ENCODE results near the gene FOXJ1.

Gene FOXJ1

DNA sequence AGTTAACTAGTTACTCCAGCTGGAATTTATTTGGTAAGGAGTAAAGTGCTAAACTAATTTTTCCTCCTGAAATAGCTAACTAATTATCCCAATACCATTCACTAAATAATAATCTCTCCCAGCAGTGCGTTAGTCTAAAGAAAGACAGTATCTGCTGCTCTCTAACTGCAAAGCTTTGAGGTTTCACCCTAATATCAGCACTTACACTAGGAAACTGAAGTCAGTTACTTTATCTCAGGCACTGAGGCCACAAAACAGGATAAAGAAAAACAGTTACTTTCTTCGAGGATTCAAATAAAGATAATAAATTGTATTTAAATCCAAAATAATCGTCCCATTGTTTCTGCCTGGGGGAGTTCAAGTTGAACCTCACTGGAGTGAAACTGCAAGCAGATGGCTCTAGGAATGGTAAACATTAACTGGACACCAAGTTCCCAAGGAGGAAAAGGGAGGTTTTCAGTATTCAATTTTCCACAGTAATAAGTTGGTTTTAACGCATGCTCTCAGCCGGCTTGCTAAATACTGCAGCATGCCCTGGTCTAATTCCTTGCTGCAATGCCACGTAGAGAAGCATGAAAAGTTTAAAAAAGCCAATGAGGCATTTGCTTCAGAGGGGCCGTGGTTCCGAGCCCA, 20.0 kb upstream of the FOXJ1 start:
- DNase-seq (ENCODE audit: low read depth): no peak
- TF ChIP-seq, protein P1, sequence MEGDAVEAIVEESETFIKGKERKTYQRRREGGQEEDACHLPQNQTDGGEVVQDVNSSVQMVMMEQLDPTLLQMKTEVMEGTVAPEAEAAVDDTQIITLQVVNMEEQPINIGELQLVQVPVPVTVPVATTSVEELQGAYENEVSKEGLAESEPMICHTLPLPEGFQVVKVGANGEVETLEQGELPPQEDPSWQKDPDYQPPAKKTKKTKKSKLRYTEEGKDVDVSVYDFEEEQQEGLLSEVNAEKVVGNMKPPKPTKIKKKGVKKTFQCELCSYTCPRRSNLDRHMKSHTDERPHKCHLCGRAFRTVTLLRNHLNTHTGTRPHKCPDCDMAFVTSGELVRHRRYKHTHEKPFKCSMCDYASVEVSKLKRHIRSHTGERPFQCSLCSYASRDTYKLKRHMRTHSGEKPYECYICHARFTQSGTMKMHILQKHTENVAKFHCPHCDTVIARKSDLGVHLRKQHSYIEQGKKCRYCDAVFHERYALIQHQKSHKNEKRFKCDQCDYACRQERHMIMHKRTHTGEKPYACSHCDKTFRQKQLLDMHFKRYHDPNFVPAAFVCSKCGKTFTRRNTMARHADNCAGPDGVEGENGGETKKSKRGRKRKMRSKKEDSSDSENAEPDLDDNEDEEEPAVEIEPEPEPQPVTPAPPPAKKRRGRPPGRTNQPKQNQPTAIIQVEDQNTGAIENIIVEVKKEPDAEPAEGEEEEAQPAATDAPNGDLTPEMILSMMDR (conservative IDR thresholded peaks at IDR 0.05; ENCODE audit: low read depth, low read length): no peak

DNA sequence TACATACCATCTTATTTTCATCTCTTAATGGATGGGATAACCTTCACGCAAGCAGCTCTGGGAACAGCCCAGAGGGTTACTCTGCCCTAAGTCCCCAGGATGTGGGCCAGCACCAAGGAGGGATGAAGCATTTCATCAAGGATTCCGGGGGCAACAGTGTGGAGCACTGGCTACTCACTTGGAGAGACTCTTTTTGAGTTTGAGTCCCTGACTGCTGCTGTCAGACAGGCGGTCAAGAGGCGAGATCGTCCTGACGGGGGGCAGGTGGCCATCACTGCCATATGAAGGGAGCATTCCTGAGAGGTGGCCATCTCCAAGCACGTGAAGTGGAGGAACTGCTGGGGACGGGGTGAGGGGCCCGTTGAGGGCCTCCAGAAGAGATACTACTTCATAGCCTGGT, 18.1 kb upstream of the FOXJ1 start:
- TF ChIP-seq, protein P1 (conservative IDR thresholded peaks at IDR 0.05; ENCODE audit: low read depth, low read length): no peak
- H3K4me3 ChIP-seq (ENCODE audit: low read depth, low read length): no peak overlapping the region
- no peak for DNase-seq (ENCODE audit: low read depth)

More for the DNA sequence above, 20.0 kb upstream of the FOXJ1 start:
- H3K4me3 ChIP-seq (ENCODE audit: low read depth, low read length): no peak overlapping the region

DNA sequence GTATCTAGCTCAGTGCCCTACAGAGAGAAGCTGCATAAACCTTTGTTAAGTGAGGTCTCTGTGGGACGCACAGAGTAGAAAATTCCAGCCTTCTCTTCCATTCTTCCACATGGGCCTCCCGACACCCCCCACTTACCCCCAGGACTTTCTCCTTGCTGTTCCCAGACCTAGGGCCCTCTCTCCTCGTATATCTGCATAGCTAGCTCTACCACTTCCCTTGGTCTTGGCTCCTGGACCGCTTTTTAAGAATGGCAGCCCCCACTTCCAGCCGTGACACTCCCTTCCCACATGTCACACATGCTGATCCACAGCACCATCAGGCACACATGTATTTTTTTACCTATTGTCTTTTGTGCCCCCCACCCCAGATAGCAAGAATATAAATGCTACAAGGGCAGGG, 16.7 kb upstream of the FOXJ1 start:
- no peak for DNase-seq (ENCODE audit: low read depth)
- TF ChIP-seq, protein P1 (conservative IDR thresholded peaks at IDR 0.05; ENCODE audit: low read depth, low read length): no peak

DNA sequence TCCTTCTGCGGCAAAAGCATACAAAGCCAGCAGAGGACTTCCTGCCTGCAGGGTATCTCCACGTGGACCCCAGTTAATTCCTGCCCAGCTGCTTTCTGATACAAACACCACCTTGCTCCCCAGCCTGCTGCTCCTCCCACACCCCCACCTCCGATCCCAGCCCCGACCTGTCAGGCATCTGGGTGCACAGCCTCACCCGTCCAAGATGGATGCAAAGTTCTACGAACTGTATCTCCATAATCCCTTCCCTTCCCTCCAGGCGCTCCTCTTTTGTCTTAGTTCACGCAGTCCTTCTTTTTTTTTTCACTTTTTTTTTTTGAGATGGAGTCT, 15.6 kb upstream of the FOXJ1 start:
- TF ChIP-seq, protein P1 (conservative IDR thresholded peaks at IDR 0.05; ENCODE audit: low read depth, low read length): no peak
- no peak for DNase-seq (ENCODE audit: low read depth)
- no peak overlapping the region for H3K4me3 ChIP-seq (ENCODE audit: low read depth, low read length)

More for the DNA sequence above, 16.7 kb upstream of the FOXJ1 start:
- no peak overlapping the region for H3K4me3 ChIP-seq (ENCODE audit: low read depth, low read length)

DNA sequence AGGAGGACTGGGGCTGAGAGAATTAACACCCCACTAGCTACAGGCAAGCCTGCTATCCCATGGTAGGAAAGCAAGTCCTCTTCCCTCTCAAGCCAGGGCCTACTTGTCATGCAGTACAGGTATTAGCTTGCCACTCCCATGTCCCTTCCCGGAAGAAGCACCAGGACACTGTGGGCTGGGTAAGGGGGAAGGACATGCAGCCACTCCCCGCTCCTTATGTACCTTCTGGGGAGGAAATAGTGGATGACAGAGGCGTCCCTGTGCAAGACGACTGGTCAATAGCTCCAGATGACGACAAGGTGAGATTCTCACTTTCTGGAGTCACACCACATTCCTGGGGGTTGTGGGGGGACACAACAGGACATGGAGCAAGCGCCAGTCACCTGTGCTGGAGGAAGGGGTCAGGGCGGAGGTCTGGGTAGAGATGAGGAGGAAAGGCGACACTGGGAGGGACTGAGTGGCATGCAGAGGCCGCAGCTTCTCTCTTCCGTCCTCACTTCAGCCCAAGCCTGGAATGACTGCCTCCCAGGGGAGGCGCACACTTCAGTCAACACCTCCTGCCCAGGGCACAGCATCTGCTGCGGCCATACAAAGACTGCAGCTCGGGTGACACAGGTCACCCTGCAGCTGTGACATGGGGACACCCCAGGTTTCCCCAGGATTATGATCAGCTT, 15.1 kb upstream of the FOXJ1 start:
- no peak for DNase-seq (ENCODE audit: low read depth)
- TF ChIP-seq, protein P1 (conservative IDR thresholded peaks at IDR 0.05; ENCODE audit: low read depth, low read length): no peak
- no peak overlapping the region for H3K4me3 ChIP-seq (ENCODE audit: low read depth, low read length)

DNA sequence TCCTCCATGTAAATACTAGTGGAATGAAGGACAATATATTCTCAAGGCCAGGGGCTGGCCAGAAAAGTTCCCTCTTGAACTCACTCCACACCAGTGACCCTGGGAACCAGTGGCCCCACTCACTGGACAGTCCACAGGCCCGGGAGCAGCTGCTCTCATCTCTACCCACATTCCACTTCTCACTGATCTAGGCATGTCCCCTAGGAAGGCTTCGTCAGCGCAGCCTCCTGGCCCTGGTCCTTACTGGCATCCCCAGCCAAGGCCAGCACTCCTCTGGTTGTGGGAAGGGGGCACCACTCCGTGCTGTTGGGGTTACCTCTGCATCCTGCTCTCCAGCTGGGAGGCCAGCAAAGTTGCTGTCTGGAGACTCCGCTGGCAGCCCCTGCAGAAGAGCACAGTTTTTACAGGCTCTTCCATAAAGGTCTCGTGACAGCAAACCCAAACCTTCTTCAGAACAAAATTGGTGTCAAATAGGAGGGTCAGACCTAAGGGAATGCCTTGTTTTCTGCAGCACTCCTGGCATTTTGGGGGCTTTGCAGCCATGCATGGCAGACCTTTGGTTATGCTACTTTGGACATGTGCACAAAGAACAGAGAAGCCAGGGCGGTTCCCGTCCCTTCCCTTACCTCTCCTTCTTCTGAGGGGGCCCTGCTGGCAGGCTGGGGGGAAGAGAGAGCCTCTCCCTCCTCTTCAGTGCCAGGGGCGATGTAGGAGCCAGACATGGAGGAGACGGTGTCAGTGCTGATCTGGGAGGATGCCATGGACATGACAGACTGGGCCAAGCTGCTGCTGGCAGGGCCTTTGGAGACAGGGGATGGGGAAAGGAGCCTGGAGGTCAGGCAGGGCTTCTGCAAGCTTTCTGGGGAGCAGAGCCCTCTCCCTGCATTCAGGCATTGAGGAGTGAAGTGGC, 14.1 kb upstream of the FOXJ1 start:
- TF ChIP-seq, protein P1 (conservative IDR thresholded peaks at IDR 0.05; ENCODE audit: low read depth, low read length): no peak
- no peak overlapping the region for H3K4me3 ChIP-seq (ENCODE audit: low read depth, low read length)
- DNase-seq (ENCODE audit: low read depth): no peak

Data from choroid plexus epithelial cell (primary cell).